GM19193 (cell line): ENCODE data around the gene KIF26A.

ENCODE experiments used
- POLR2A ChIP-seq: IDR thresholded peaks from 4 replicates; pipeline ENCODE4 v1.6.1; 2011; ENCODE audit not compliant: insufficient read depth, insufficient read length; ENCODE audit errors: extremely low read depth

Gene KIF26A

DNA sequence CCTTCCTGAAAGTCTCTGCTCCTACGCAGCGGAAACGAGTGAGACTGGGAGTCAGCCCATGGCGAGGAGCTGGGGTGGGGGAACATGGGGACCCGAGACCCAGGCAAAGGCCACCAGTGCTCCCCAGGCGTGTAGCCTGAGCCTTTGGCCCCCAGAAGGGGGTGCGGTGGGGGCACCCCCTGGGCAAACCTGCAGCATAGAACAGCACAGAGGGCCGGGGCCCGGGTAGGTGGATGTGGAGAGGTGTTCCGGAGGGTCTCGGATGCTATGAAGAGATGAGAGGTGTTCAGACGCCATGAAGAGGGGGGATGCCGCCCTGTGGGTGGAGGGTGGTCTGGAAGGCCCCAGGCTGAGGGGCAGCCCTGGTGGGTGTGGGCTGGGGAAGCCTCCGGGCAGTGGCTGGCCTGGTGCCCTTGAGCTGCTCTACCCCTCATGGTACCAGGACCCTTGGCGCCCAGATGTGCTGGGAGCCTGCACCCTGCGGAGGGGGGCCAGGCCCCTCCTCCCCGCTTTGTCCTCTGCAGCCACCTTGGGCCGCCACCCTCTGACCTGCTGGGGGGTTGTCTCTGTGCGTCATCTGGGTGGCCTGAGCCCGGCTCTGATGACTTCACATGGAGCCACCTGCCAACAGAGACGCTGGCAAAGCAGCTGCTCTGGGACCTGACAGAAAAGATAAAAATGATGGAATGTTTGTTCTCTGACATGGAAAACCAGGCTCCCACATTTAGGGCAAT lies 83.4 kb downstream of the KIF26A start:
- TF ChIP-seq POLR2A = no peak

GRCh38 chr14:104222396-104223036 lies 84.1 kb downstream of the KIF26A start:
- TF ChIP-seq POLR2A = no peak

- TF ChIP-seq POLR2A = no peak
Measured at GRCh38 chr14:104223101-104224041, 85.0 kb downstream of the KIF26A start.

DNA sequence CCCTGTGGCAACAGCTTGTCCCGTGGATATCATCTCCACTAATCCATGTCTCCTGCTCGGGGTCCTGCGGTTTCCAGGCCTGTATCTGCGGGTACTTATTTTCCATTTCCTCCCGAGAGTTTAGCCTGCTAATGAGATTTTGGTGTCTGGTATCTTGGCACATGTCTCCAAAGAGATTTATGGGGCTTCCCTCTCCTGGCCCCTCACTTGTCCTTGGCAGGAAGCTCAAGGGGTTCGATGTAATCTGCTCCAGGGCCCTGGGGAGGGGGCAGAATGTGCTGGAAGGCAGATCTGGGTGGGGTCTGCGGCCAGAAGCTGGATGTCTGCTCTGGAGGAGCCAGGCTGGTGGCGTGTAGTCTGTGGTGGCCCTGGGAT lies 85.7 kb downstream of the KIF26A start:
- no peak for TF ChIP-seq POLR2A

GRCh38 chr14:104224506-104225277 lies 86.3 kb downstream of the KIF26A start:
- TF ChIP-seq POLR2A = no peak

DNA sequence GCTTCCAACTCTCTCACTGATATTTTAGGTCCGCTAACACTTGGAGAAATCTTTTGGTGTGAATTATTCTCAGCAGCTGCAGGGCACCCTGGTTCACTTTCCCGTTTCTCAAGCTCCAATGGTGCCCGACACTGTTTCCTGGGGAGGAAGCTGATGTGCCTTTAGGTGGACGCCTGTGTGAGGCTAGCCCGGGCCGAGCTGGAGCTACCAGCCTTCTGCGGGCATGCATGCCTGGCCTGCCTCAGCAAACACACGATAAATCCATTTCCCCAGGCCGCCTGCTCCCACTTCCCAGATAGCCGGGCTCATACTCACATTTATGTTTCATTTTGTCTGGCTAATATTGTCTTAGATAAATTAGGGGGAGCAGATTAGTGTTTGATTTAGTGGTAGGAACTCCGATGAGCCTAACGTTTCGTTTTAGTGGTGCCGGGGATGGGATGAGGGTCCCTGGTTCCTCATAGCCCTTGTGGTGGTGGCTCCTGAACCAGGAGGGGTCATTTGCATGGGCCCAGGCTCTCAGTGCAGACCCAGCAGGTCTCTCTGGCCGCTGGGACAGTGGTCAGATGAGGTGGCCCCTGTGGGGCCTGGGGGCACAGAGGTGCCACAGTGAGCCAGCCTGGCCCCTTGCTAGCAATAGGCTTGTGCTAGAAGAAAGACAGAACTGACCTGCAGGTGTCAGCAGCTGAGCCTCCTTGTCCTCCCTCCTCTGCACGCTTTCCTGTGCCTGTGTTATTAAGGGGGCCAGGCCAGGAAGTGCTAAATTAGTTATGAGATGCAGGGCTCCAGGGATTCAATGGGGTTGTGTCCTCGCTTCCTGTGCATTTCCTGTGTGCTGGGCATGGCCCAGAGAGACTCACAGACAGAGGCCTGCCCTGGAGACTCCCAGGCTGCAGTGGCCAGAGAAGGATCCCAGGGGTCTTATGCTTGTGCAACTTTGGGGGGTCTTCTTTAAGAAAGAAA lies 88.3 kb downstream of the KIF26A start:
- TF ChIP-seq POLR2A = no peak

- TF ChIP-seq POLR2A = no peak
Measured at GRCh38 chr14:104227806-104228205, 89.4 kb downstream of the KIF26A start.

GRCh38 chr14:104228221-104228620 lies 89.8 kb downstream of the KIF26A start:
- no peak for TF ChIP-seq POLR2A

DNA sequence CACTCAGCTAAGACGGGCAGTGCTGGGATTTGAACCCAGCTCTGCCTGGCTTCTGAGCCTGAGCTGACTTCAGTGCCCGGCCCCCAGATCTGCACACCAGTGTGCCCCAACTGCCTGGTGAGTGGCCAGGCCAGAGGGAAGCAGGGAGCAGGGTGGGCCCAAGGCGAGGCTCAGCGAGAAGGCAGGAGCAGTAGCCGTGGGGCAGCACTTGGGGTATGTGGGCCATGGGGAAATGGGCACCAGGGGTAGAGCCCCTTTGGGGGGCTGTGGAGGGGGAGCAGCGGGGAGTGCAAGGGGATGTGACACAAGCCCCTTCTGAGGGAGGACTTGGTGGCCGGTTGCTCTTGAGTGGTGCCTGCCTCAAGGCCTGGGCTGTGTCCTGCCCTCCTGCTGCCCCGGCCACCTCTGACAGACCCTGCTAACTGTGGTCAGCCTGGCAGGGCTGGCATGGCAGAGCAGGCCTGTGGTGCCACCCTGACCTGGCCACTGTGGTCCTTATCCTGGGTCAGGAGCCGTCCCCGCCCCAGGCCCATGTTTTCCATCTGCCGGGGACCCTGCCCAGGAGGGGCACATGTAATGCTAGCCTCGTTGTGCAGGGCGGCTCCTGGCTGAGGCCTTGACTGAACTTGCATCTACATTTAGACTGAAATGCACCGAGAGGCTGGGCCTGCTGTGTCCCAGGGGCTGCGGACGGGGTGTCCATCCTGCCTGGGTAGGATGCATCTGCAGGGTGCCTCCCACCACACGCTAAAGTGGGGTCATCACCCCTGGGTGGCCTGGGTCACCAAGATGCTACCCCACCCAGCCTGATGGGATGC lies 90.5 kb downstream of the KIF26A start:
- no peak for TF ChIP-seq POLR2A

- no peak for TF ChIP-seq POLR2A
Measured at GRCh38 chr14:104229534-104230055, 91.2 kb downstream of the KIF26A start.

DNA sequence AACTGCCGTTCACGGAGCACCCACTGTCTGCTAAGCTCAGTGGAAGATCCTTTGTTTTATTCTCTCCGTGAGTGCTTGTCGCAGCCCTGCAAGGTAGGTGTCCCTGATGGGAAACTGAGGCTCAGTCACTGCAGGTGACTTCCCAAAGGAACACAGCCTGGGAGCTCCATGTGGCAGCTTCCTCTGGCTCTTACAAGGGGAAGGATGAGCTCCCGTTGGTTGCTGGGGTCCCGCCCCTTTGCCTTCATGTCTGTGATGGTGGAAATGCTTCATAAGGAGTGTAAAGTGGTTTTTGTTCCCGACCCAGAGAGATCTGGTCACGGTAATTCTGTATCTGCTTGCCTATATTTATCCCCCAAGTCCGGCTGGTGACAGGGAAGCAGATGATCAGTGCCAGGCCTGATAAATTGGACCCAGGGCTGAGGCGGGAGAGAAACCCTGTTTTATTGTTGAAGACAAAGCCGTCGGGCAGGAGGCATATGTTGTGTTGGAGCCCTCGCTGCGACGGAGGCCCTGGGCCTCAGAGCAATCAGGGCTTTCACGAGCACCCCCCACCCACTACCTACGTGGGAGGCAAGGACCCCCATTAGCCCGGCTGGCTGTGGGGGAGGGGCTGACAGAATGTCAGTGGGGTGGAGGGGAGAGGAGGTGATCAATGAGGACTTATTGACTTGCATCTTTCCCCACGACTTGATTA lies 91.9 kb downstream of the KIF26A start:
- no peak for TF ChIP-seq POLR2A
